ENCODE measurements around the gene CYGB. TPM values are rescaled to one million over a fixed set of nuclear protein-coding genes. Genes with fewer than 3 reads are reported as not detected.
A peak's percentile ranks its signal among the peaks of the same experiment; 100 is the strongest.

Gene CYGB
- total RNA-seq, 1 donor from 2014 or later = 10.0 TPM

GRCh38 chr17:76491271-76492122, 46.0 kb downstream of the CYGB start:
- H3K4me3 Mint-ChIP-seq = no peak overlapping the region
- H3K36me3 Mint-ChIP-seq = no peaks in the 10 kb centered on the region
- peaks cover 11% of the 10 kb centered on the region for H3K4me1 Mint-ChIP-seq (ENCODE audit: unreplicated experiment)
- no peak for TF ChIP-seq CTCF (conservative IDR thresholded peaks at IDR 0.05)
- no peaks in the 10 kb centered on the region for H3K27me3 Mint-ChIP-seq
- H3K9me3 Mint-ChIP-seq = no peaks in the 10 kb centered on the region
- no peak for DNase-seq (ENCODE audit: extremely low spot score, unreplicated experiment)
- peak overlapping the region; percentile 85 for H3K27ac Mint-ChIP-seq

GRCh38 chr17:76490112-76490710, 47.3 kb downstream of the CYGB start:
- no peak for DNase-seq (ENCODE audit: extremely low spot score, unreplicated experiment)
- no peaks in the 10 kb centered on the region for H3K27me3 Mint-ChIP-seq
- peaks cover 11% of the 10 kb centered on the region for H3K4me1 Mint-ChIP-seq (ENCODE audit: unreplicated experiment)
- H3K36me3 Mint-ChIP-seq = no peaks in the 10 kb centered on the region
- no peak for TF ChIP-seq CTCF (conservative IDR thresholded peaks at IDR 0.05)
- H3K9me3 Mint-ChIP-seq = no peaks in the 10 kb centered on the region
- H3K4me3 Mint-ChIP-seq = no peak overlapping the region
- H3K27ac Mint-ChIP-seq = peak overlapping the region; percentile 27

GRCh38 chr17:76487451-76488192, 49.9 kb downstream of the CYGB start:
- no peak for DNase-seq (ENCODE audit: extremely low spot score, unreplicated experiment)
- Mint-ChIP-seq H3K4me1 (ENCODE audit: unreplicated experiment) (peaks cover 7% of the 10 kb centered on the region), H3K27ac (no peak overlapping the region), H3K4me3 (no peak overlapping the region), H3K27me3 (no peaks in the 10 kb centered on the region), H3K9me3 (no peaks in the 10 kb centered on the region), H3K36me3 (no peaks in the 10 kb centered on the region)
- TF ChIP-seq CTCF (conservative IDR thresholded peaks at IDR 0.05) = no peak

- DNase-seq (ENCODE audit: extremely low spot score, unreplicated experiment) = no peak
- Mint-ChIP-seq H3K27me3 (no peaks in the 10 kb centered on the region), H3K4me3 (no peak overlapping the region), H3K4me1 (ENCODE audit: unreplicated experiment) (peaks cover 7% of the 10 kb centered on the region), H3K36me3 (no peaks in the 10 kb centered on the region), H3K9me3 (no peaks in the 10 kb centered on the region), H3K27ac (peak overlapping the region; percentile 74)
- TF ChIP-seq CTCF (conservative IDR thresholded peaks at IDR 0.05) = no peak
Observed at GRCh38 chr17:76485569-76485968, 51.9 kb downstream of the CYGB start.

GRCh38 chr17:76484228-76484725, 53.2 kb downstream of the CYGB start:
- TF ChIP-seq CTCF (conservative IDR thresholded peaks at IDR 0.05) = no peak
- Mint-ChIP-seq H3K4me1 (ENCODE audit: unreplicated experiment) (peaks cover 10% of the 10 kb centered on the region), H3K27ac (no peak overlapping the region), H3K27me3 (no peaks in the 10 kb centered on the region), H3K9me3 (no peaks in the 10 kb centered on the region), H3K4me3 (no peak overlapping the region), H3K36me3 (no peaks in the 10 kb centered on the region)
- no peak for DNase-seq (ENCODE audit: extremely low spot score, unreplicated experiment)

Data from type B pancreatic cell (in vitro differentiated cells).